Heart left ventricle (tissue), 16 donors: Measurements from ENCODE around the gene ARHGEF6. TPM values are rescaled to one million over a fixed set of nuclear protein-coding genes. Genes with fewer than 3 reads are reported as not detected.

Source experiments
- ATAC-seq, 4 donors: fragments of 200-7000 bp; cut with Tn5 transposase; one replicate each; pipeline ENCODE4 v1.9.1; 2020 to 2022; ENCODE audit warnings: moderate library complexity in 4 of 4, mild to moderate bottlenecking in 3 of 4, moderate number of reproducible peaks in 1 of 4
- DNase-seq, 5 donors: peaks; one replicate each; pipeline ENCODE4 v3.0.0-alpha.2; 2020
- H3K27ac ChIP-seq, 12 donors: fragments of 200-600 bp; sonication (generic) in 4 of 12; one replicate each; pipeline versions ENCODE4 v1.5.0 to v1.8.0; 2016 to 2022; ENCODE audit warnings: mild to moderate bottlenecking in 2 of 12
- H3K27me3 ChIP-seq, 9 donors: fragments of 200-600 bp; sonication (generic) in 2 of 9; one replicate each; pipeline versions ENCODE4 v1.5.1 to v1.8.0; 2016 to 2022; ENCODE audit warnings: mild to moderate bottlenecking in 3 of 9
- H3K36me3 ChIP-seq, 9 donors: fragments of 200-600 bp; sonication (generic) in 2 of 9; one replicate each; pipeline versions ENCODE4 v1.5.0 to v1.8.0; 2018 to 2022; ENCODE audit warnings: mild to moderate bottlenecking in 2 of 9
- H3K4me1 ChIP-seq, 12 donors: fragments of 200-600 bp; sonication (generic) in 4 of 12; one replicate each; pipeline versions ENCODE4 v1.5.0 to v1.8.0; 2016 to 2022; ENCODE audit warnings: mild to moderate bottlenecking in 3 of 12
- H3K4me3 ChIP-seq, 12 donors: fragments of 200-600 bp; sonication (generic) in 4 of 12; one replicate each; pipeline versions ENCODE4 v1.5.0 to v1.8.0; 2017 to 2022; ENCODE audit warnings: mild to moderate bottlenecking in 9 of 12, moderate library complexity in 4 of 12
- H3K9me3 ChIP-seq, 12 donors: fragments of 200-600 bp; sonication (generic) in 4 of 12; one replicate each; pipeline versions ENCODE4 v1.5.0 to v1.8.0; 2016 to 2022; ENCODE audit warnings: mild to moderate bottlenecking in 1 of 12
- CTCF ChIP-seq, 12 donors: fragments of 200-600 bp; sonication (generic) in 4 of 12; IDR thresholded peaks; one replicate each; pipeline versions ENCODE4 v1.5.0 to v1.8.0; 2018 to 2022; ENCODE audit warnings: antibody characterized with exemption in 12 of 12, mild to moderate bottlenecking in 5 of 12
- POLR2A ChIP-seq, 2 donors: fragments of 450-650 bp; IDR thresholded peaks; one replicate each; pipeline ENCODE4 v1.6.1; 2017; ENCODE audit warnings: antibody characterized with exemption in 2 of 2, mild to moderate bottlenecking in 2 of 2, moderate library complexity in 2 of 2
- WGBS, 4 donors: extraction: QIAGEN DNeasy Blood & Tissue Kit in 2 of 4; methylation state at CpG; one replicate each; pipeline versions ENCODE4 v1.1.5 to v1.1.7; 2013 to 2018; 5-methylcytosine and 5-hydroxymethylcytosine counted together
- intact Hi-C, 10 donors: fragments of 100-400 bp; cut with DNase I; formaldehyde crosslinking; loops; one replicate each; pipeline versions ENCODE4 v1.11.1 to v1.14.2; 2022
- polyA plus RNA-seq, 2 donors: library from polyadenylated mRNA; stranded (reverse); fragments of 200-250 nt; gene quantifications; one replicate each; pipeline ENCODE4 v1.2.3, GENCODE V29; 2013
- total RNA-seq, 9 donors: library from RNA; depleted of rRNA in 2 of 9; stranded (reverse); fragments of >200 nt in 2 of 9; fragmentation: NEBNext Ultra II Directional in 3 of 9; extraction: Animal tissue kit (Norgen Biotek cat#: 25700) in 3 of 9; gene quantifications; one replicate each; pipeline versions ENCODE4 v1.1.0 to v1.2.4, GENCODE V29; 2016 to 2023
- donor health status: ischemic (EF 13 %, LVEDD 7.1; RV severe dilation, severe dysfunction).
- donor health status: healthy with polysubstance abuse.
- donor health status: DM: no; HTN: yes; CAD: no.
- donor health status: DM: no; HTN: no; CAD: no.
- donor health status: ischemic (EF 25% LVEDD 6.9; RV normal size, moderate dysfunction).
- donor health status: ischemic (EF 25% LVEDD 5.7; RV mildly dilated, moderate dysfunction).
- donor health status: healthy.
- donor health status: DM: yes; HTN: yes; CAD: no.
- donor health status: ischemic (EF 35%, LVEDD 5.7; RV mildly dilated, moderate dysfunction).
- donor health status: nonischemic (EF 11% LVEDD 7.7; RV severe dilation, severe dysfunction).
- donor health status: DM: yes; HTN: yes; CAD: no.
- donor health status: PGD.
- donor health status: ischemic (EF 29% LVEDD 5.4; RV normal size, mild dysfunction).
- donor health status: nonischemic (EF 23%, LVEDD 6.1; RV moderate dilation, normal function).

The ARHGEF6 gene
- total and polyA plus RNA-seq, 11 donors = 15.2 to 74.7 (median 55.7) TPM

GRCh38 chrX:136781180-136781797 lies 557 bp upstream of the ARHGEF6 start:
- H3K36me3 ChIP-seq = no peaks in the 10 kb centered on the region
- peaks cover 0 to 17% (median 9%) of the 10 kb centered on the region in 12 donors for H3K4me1 ChIP-seq
- H3K9me3 ChIP-seq = no peaks in the 10 kb centered on the region
- DNase-seq = peak in 1 of 5 donors; percentile 31
- TF ChIP-seq CTCF (IDR thresholded peaks at IDR 0.05) (no peak), POLR2A (IDR thresholded peaks at IDR 0.05) (no peak)
- intact Hi-C loops = no loop called here
- WGBS, 4 donors = 14 to 33% (median 23%) methylated on average over 9 of the region's 9 CpGs
- H3K27ac ChIP-seq = peak overlapping the region; percentile 20 to 85 (median 47)
- H3K27me3 ChIP-seq = no peaks in the 10 kb centered on the region
- H3K4me3 ChIP-seq = peak overlapping the region in 10 of 12 donors; percentile 27 to 58 (median 46)
- peak; percentile 58 to 81 (median 80) for ATAC-seq

- H3K4me3 ChIP-seq = peak overlapping the region in 11 of 12 donors; percentile 0 to 58 (median 43)
- TF ChIP-seq CTCF (IDR thresholded peaks at IDR 0.05) (no peak), POLR2A (IDR thresholded peaks at IDR 0.05) (no peak)
- ATAC-seq = no peak
- no peaks in the 10 kb centered on the region for H3K27me3 ChIP-seq
- peaks cover 0 to 17% (median 9%) of the 10 kb centered on the region in 12 donors for H3K4me1 ChIP-seq
- 27 to 47% (median 37%) methylated on average over 2 of the region's 2 CpGs for WGBS, 4 donors
- H3K36me3 ChIP-seq = no peaks in the 10 kb centered on the region
- intact Hi-C loops = no loop called here
- DNase-seq = no peak
- H3K9me3 ChIP-seq = no peaks in the 10 kb centered on the region
- peak overlapping the region in 10 of 12 donors; percentile 39 to 85 (median 64) for H3K27ac ChIP-seq
These were observed 491 bp downstream of the ARHGEF6 start for GRCh38 chrX:136780241-136780640.

GRCh38 chrX:136779346-136779781 lies 1.4 kb downstream of the ARHGEF6 start:
- no peak for TF ChIP-seq POLR2A (IDR thresholded peaks at IDR 0.05)
- TF ChIP-seq CTCF (IDR thresholded peaks at IDR 0.05) = no peak
- WGBS, 4 donors = 30 to 41% (median 31%) methylated on average over 4 of the region's 4 CpGs
- Histone ChIP-seq H3K27ac (peak overlapping the region in 11 of 12 donors; percentile 23 to 85 (median 63)), H3K27me3 (no peaks in the 10 kb centered on the region), H3K9me3 (no peaks in the 10 kb centered on the region), H3K36me3 (no peaks in the 10 kb centered on the region), H3K4me3 (peak overlapping the region in 9 of 12 donors; percentile 27 to 58 (median 48)), H3K4me1 (peaks cover 0 to 17% (median 9%) of the 10 kb centered on the region in 12 donors)
- no peak for DNase-seq
- peak in 2 of 4 donors; percentile 15 to 30 for ATAC-seq
- intact Hi-C loops = loop anchor here in 1 of 10 donors (10.0 kb wide), 1 partner anchor 45 kb away; no protein-coding TSS in a partner anchor

GRCh38 chrX:136778916-136779315 lies 1.8 kb downstream of the ARHGEF6 start:
- TF ChIP-seq POLR2A (IDR thresholded peaks at IDR 0.05) = no peak
- no peak for TF ChIP-seq CTCF (IDR thresholded peaks at IDR 0.05)
- peaks cover 0 to 17% (median 9%) of the 10 kb centered on the region in 12 donors for H3K4me1 ChIP-seq
- peak overlapping the region in 10 of 12 donors; percentile 50 to 85 (median 66) for H3K27ac ChIP-seq
- H3K9me3 ChIP-seq = no peaks in the 10 kb centered on the region
- peak in 1 of 4 donors; percentile 32 for ATAC-seq
- no peak for DNase-seq
- no peaks in the 10 kb centered on the region for H3K27me3 ChIP-seq
- peak overlapping the region in 7 of 12 donors; percentile 5 to 58 (median 48) for H3K4me3 ChIP-seq
- H3K36me3 ChIP-seq = no peaks in the 10 kb centered on the region
- intact Hi-C loops = loop anchor here in 1 of 10 donors (10.0 kb wide), 1 partner anchor 46 kb away; no protein-coding TSS in a partner anchor
